Activated naive CD4-positive, alpha-beta T cell treated with anti-CD3 and anti-CD28 coated beads, Interleukin-2, amount 50 U/mL, for 72 hours (primary cell): Measurements from ENCODE around the gene FOLR2. TPM values are rescaled to one million over a fixed set of nuclear protein-coding genes. Genes with fewer than 3 reads are reported as not detected.
"Not testable (repeated sequence)": the region's sequence is repeated elsewhere in the genome, so short reads cannot be mapped to it uniquely, and the experiment has no call there.

ENCODE experiments used
- ATAC-seq, 2 donors: fragments of 150-1000 bp; cut with Tn5 transposase; 2 replicates each; pipeline ENCODE4 v1.10.0; 2021; ENCODE audit warnings: mild to moderate bottlenecking in 2 of 2, moderate library complexity in 2 of 2
- DNase-seq, 2 donors: peaks; one replicate each; pipeline ENCODE4 v3.0.0; 2021 to 2022; ENCODE audit warnings: low spot score in 2 of 2
- H3K27ac Mint-ChIP-seq, 2 donors: one replicate each; pipeline ENCODE4 v1.8.0; 2022; ENCODE audit warnings: mild to moderate bottlenecking in 2 of 2, mixed read lengths in 2 of 2
- H3K36me3 Mint-ChIP-seq, 2 donors: one replicate each; pipeline ENCODE4 v1.8.0; 2022; ENCODE audit warnings: mixed read lengths in 2 of 2
- H3K9me3 Mint-ChIP-seq, 2 donors: one replicate each; pipeline ENCODE4 v1.8.0; 2022; ENCODE audit warnings: mixed read lengths in 2 of 2
- total RNA-seq, 2 donors: library from RNA; stranded (reverse); gene quantifications; one replicate each; pipeline ENCODE4 v1.2.3, GENCODE V29; 2022

Gene FOLR2
- not detected for total RNA-seq

GRCh38 chr11:72216638-72217037, at the start of gene FOLR2:
Gene FOLR2 (plus strand): TSS chr11:72216794. CDS start chr11:72218585, 1,791 bp downstream.
- Mint-ChIP-seq H3K27ac (no peak within 1 kb of the TSS), H3K9me3 (no peaks in the 10 kb centered on the region), H3K36me3 (no peaks in the 10 kb centered on the region)
- DNase-seq = no peak
- ATAC-seq = no peak

DNA sequence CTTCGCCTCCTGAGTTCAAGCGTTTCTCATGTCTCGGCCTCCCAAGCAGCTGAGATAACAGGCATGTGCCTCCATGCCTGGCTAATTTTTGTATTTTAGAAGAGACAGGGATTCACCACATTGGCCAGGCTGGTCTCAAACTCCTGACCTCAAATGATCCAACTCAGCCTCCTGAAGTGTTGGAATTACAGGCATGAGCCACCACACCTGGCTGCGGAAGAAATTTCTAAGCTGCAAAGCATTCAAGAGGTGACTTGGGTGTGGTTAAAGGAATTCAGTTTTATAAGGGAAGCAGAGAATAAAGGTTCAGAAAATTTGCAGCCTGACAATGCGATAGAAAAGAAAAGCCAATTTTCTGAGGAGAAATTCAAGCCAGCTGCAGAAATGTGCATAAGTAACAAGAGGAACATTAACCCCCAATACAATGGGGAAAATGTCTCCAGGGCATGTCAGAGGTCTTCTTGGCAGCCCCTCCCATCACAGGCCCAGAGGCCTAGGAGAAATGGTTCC, 47.5 kb upstream of the FOLR2 start:
- not testable (repeated sequence) for DNase-seq, H3K9me3 Mint-ChIP-seq, ATAC-seq, H3K36me3 Mint-ChIP-seq, H3K27ac Mint-ChIP-seq

DNA sequence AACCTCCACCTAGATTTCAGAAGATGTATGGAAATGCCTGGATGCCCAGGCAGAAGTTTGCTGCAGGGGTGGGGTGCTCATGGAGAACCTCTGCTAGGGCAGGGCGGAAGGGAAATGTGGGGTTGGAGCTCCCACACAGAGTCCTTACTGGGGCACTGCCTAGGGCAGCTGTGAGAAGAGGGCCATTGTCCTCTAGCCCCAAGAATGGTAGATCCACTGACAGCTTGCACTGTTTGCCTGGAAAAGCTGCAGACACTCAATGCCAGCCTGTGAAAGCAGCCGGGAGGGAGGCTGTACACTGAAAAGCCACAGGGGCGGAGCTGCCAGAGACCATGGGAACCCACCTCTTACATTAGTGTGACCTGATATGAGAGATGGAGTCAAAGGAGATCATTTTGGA, 46.8 kb upstream of the FOLR2 start:
- ATAC-seq, H3K36me3 Mint-ChIP-seq: not testable (repeated sequence)

DNA sequence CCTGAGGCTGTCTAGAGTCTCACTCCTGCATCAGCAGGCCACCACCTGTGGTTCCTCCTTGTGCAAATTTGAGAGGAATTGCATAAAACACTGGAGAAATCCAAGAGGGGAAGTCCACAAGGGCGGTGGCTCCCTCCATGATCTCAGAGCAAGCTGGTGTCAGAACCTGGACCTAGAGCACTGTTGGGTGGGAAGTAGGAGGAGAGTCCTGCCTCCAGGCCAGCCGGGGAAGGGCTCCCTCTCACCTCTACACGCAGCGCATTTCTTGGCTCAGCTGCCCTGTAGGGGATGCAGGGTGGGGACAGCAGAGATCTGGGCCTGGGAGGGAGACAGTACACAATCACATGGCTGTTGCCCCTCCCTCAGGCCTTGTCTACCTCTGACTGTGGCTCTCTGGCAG, 44.6 kb upstream of the FOLR2 start:
- DNase-seq, ATAC-seq, H3K27ac Mint-ChIP-seq, H3K9me3 Mint-ChIP-seq, H3K36me3 Mint-ChIP-seq: not testable (repeated sequence)

More for the DNA sequence above, 46.8 kb upstream of the FOLR2 start:
- H3K27ac Mint-ChIP-seq, H3K9me3 Mint-ChIP-seq, DNase-seq: not testable (repeated sequence)

DNA sequence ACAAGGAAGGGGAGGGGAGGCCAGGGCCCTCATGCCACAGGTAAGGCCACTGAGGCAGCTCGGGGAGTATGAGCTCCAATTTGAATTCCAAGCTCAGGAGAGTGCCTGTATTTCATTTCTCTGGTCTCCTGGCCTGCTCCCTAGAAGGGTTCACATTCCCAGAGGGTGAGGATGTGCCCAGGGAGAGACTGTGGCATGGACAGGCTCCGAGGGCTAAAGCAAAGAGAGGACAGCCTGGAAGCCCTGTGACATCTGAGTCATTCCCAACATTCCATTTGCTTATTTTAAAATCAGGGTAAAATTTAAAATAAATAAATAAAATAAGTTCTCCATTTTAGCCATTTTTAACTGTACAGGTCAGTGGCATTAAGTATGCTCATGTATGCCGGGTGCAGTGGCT, 43.3 kb upstream of the FOLR2 start:
- H3K9me3 Mint-ChIP-seq = no peaks in the 10 kb centered on the region
- no peak for ATAC-seq
- no peak for DNase-seq
- H3K36me3 Mint-ChIP-seq = no peaks in the 10 kb centered on the region
- peak overlapping the region in 1 of 2 donors; percentile 19 for H3K27ac Mint-ChIP-seq

- ATAC-seq (no peak), DNase-seq (no peak)
- Mint-ChIP-seq H3K36me3 (no peaks in the 10 kb centered on the region), H3K27ac (no peak overlapping the region), H3K9me3 (no peaks in the 10 kb centered on the region)
Measured at GRCh38 chr11:72174302-72175070, 42.1 kb upstream of the FOLR2 start.

- ATAC-seq = no peak
- Mint-ChIP-seq H3K36me3 (no peaks in the 10 kb centered on the region), H3K27ac (no peak overlapping the region), H3K9me3 (no peaks in the 10 kb centered on the region)
- no peak for DNase-seq
Measured at GRCh38 chr11:72177656-72178055, 38.9 kb upstream of the FOLR2 start.

- ATAC-seq = no peak
- DNase-seq = no peak
Measured at GRCh38 chr11:72179049-72179803, 37.4 kb upstream of the FOLR2 start.

DNA sequence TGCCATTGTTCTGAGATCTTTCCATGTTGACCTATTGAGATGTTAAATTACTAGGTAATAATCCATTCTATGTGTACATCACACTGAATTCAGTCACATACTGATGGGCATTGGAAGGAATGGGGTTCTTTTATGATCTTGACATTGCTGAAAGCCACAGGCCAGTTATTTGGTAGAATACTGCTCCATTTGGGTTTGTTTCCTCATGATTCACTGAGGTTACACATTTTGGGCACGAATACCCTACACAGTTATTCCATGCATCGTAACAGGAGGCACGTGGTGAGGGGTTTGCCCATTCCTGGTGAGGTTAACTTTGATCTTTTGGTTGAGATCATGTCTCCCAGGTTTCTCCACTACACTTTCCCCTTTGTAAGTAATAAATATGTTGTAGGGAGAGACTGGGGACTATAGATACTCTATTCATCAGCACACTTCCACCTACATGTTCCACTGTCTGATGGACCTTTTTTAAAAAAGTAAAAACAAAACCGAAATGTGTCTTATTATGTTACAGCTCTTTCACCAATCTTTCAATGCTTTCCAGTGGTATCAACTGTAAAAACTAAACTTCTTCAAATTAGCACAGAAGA, 36.7 kb upstream of the FOLR2 start:
- DNase-seq = no peak
- Mint-ChIP-seq H3K27ac (no peak overlapping the region), H3K9me3 (no peaks in the 10 kb centered on the region), H3K36me3 (no peaks in the 10 kb centered on the region)
- peak; percentile 55 to 70 for ATAC-seq

More at GRCh38 chr11:72179049-72179803, 37.4 kb upstream of the FOLR2 start:
- Mint-ChIP-seq H3K27ac (no peak overlapping the region), H3K9me3 (no peaks in the 10 kb centered on the region), H3K36me3 (no peaks in the 10 kb centered on the region)

DNA sequence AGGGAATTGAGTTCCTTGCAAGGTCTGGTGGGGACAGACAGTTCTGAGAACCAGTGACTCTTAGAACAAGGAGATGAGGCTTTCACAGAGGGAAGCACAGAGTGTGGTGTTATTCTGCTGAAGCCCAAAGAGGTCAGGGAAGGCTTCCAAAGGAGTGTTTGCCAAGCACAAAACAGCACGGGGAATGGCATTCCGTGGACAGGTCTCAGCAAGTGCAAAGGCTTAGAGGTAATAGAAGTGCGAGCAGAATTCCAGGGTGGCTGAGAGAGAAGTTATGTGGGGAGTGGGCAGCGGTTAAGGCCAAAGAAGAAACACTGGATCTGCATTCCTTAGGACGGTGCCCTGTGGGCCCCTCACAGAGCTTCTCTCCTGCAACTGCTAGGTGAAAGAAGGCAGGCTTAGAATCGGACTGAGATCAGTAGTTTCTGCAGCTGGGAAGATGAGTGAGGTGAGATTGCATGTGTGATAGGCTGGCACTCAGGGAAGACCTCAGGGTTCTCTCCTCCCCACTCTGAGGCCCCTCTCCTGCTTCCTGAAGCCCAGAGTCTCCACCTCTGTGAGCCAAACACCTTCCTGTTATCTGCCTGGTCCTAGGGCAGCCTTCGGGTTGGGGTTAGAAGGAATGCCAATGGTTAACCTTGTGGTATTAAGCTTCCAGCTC, 35.6 kb upstream of the FOLR2 start:
- not testable (repeated sequence) for H3K9me3 Mint-ChIP-seq, ATAC-seq, H3K36me3 Mint-ChIP-seq, DNase-seq
- peak overlapping the region in 1 of 2 donors; percentile 48 for H3K27ac Mint-ChIP-seq

GRCh38 chr11:72181553-72181958, 35.0 kb upstream of the FOLR2 start:
- not testable (repeated sequence) for DNase-seq, H3K9me3 Mint-ChIP-seq, H3K27ac Mint-ChIP-seq, ATAC-seq, H3K36me3 Mint-ChIP-seq

DNA sequence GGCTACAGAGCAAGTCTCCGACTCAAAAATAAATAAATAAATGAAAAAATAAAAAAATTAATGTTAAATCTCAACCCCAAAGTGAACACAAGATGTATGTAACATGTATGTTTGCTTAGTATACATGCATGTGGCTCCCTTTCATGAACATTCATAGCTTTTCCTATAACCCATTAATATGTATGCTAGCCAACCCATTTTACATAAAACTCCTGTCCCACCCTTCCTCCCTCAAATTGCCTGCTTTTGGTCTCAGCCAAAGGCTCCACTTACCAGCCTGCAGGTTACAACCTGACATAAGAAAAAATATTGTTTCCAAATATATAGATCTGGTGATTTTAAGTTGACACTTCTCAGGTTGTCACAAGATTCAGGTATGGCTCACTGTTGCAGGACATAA, 28.3 kb upstream of the FOLR2 start:
- no peak for ATAC-seq
- Mint-ChIP-seq H3K9me3 (no peaks in the 10 kb centered on the region), H3K27ac (no peak overlapping the region), H3K36me3 (no peaks in the 10 kb centered on the region)
- no peak for DNase-seq

GRCh38 chr11:72189455-72190250, 26.9 kb upstream of the FOLR2 start:
- DNase-seq (no peak), ATAC-seq (no peak)
- no peak overlapping the region for H3K27ac Mint-ChIP-seq

GRCh38 chr11:72190631-72191071, 25.9 kb upstream of the FOLR2 start:
- ATAC-seq (no peak), DNase-seq (no peak)

More at GRCh38 chr11:72189455-72190250, 26.9 kb upstream of the FOLR2 start:
- no peaks in the 10 kb centered on the region for H3K9me3 Mint-ChIP-seq
- H3K36me3 Mint-ChIP-seq = no peaks in the 10 kb centered on the region

DNA sequence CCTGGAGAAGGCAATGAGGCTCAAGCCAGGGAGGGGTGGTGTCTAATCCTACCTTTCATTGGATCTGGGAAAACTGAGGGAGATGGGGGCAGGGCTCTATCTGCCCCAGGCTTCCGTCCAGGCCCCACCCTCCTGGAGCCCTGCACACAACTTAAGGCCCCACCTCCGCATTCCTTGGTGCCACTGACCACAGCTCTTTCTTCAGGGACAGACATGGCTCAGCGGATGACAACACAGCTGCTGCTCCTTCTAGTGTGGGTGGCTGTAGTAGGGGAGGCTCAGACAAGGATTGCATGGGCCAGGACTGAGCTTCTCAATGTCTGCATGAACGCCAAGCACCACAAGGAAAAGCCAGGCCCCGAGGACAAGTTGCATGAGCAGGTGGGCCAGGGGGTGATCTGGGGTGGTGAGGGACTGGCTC, 24.6 kb upstream of the FOLR2 start, which contains the start of gene FOLR1:
FOLR1 (plus strand) TSS at position 180 of the 421 bp plus-strand sequence; CDS start at position 214, 34 bp downstream.
- no peak for ATAC-seq
- H3K9me3 Mint-ChIP-seq = no peaks in the 10 kb centered on the region
- DNase-seq = no peak
- no peaks in the 10 kb centered on the region for H3K36me3 Mint-ChIP-seq
- H3K27ac Mint-ChIP-seq = no peak within 1 kb of the TSS

More at GRCh38 chr11:72190631-72191071, 25.9 kb upstream of the FOLR2 start:
- Mint-ChIP-seq H3K9me3 (no peaks in the 10 kb centered on the region), H3K36me3 (no peaks in the 10 kb centered on the region), H3K27ac (peak overlapping the region in 1 of 2 donors; percentile 52)
